Choroid plexus epithelial cell (primary cell): ENCODE data around the gene PRAC1.

Experiments
- DNase-seq: peaks from one replicate; pipeline ENCODE4 v3.0.0-alpha.2; 2010; ENCODE audit warnings: low read depth
- H3K4me3 ChIP-seq: 2 replicates; pipeline ENCODE4 v1.5.1; 2011; ENCODE audit warnings: low read depth, mild to moderate bottlenecking, control low read depth, low read length, moderate library complexity
- CTCF ChIP-seq: conservative IDR thresholded peaks from 2 replicates; pipeline ENCODE4 v1.5.1; 2011; ENCODE audit warnings: low read depth, mild to moderate bottlenecking, control low read depth, inconsistent platforms, low read length, moderate library complexity

PRAC1 gene

GRCh38 chr17:48752399-48753288 is 30.3 kb upstream of the PRAC1 start:
- H3K4me3 ChIP-seq = no peak overlapping the region
- DNase-seq = no peak
- no peak for TF ChIP-seq CTCF

- TF ChIP-seq CTCF = no peak
- H3K4me3 ChIP-seq = no peak overlapping the region
- no peak for DNase-seq
Measured at GRCh38 chr17:48751733-48752398, 29.5 kb upstream of the PRAC1 start.

GRCh38 chr17:48751172-48751571 is 28.9 kb upstream of the PRAC1 start:
- H3K4me3 ChIP-seq = no peak overlapping the region
- no peak for DNase-seq
- TF ChIP-seq CTCF = no peak

GRCh38 chr17:48749621-48750553 is 27.6 kb upstream of the PRAC1 start:
- no peak overlapping the region for H3K4me3 ChIP-seq
- TF ChIP-seq CTCF = no peak
- DNase-seq = no peak

- DNase-seq = no peak
- no peak overlapping the region for H3K4me3 ChIP-seq
- TF ChIP-seq CTCF = no peak
Measured at GRCh38 chr17:48748718-48749566, 26.6 kb upstream of the PRAC1 start.
